Kidney epithelial cell (primary cell): Measurements from ENCODE around the gene THOC7. TPM values are rescaled to one million over a fixed set of nuclear protein-coding genes. Genes with fewer than 3 reads are reported as not detected.

Source experiments
- DNase-seq: peaks from one replicate; pipeline ENCODE4 v3.0.0-alpha.2; 2010; ENCODE audit warnings: low read depth
- H3K27me3 ChIP-seq: 2 replicates; pipeline ENCODE4 v1.6.0; 2011; ENCODE audit warnings: low read length; ENCODE audit not compliant: control insufficient read depth, insufficient read depth
- H3K36me3 ChIP-seq: 2 replicates; pipeline ENCODE4 v1.5.1; 2011; ENCODE audit warnings: low read length; ENCODE audit not compliant: control insufficient read depth, insufficient read depth
- H3K4me3 ChIP-seq: 2 replicates; pipeline ENCODE4 v1.5.1; 2011; ENCODE audit warnings: low read depth, mild to moderate bottlenecking, control low read depth, low read length
- CTCF ChIP-seq: IDR thresholded peaks from 2 replicates; pipeline ENCODE4 v1.5.1; 2011; ENCODE audit warnings: mild to moderate bottlenecking, moderate library complexity, low read length, control low read depth, inconsistent platforms; ENCODE audit not compliant: insufficient read depth, poor library complexity, severe bottlenecking
- total RNA-seq: library from RNA; depleted of rRNA; stranded (reverse); fragments of >200 nt; gene quantifications from 2 replicates; pipeline ENCODE4 v1.2.3, GENCODE V29; 2015

The THOC7 gene
- total RNA-seq, 1 donor from 2014 or later, result 66.7 TPM

GRCh38 chr3:63795438-63795837 is 68.2 kb downstream of the THOC7 start:
- DNase-seq, result no peak
- no peak for TF ChIP-seq CTCF
- Histone ChIP-seq H3K27me3 (no peaks in the 10 kb centered on the region), H3K36me3 (no peaks in the 10 kb centered on the region), H3K4me3 (no peak overlapping the region)

GRCh38 chr3:63791974-63792373 is 71.6 kb downstream of the THOC7 start:
- Histone ChIP-seq H3K36me3 (no peaks in the 10 kb centered on the region), H3K27me3 (no peaks in the 10 kb centered on the region), H3K4me3 (no peak overlapping the region)
- TF ChIP-seq CTCF, result peak; percentile 49
- DNase-seq, result no peak

Other genes with a start within 250 kb of the THOC7 start
- gene SNTN, start 211.1 kb downstream of the THOC7 start, total RNA-seq, result not detected in 2 replicates
- gene C3orf49, start 44.5 kb downstream of the THOC7 start, total RNA-seq, result not detected in 2 replicates
- 12.3 TPM in 2 replicates for gene ATXN7, start 62 bp upstream of the THOC7 start, total RNA-seq
- not detected in 2 replicates for gene SCAANT1, start 48.6 kb upstream of the THOC7 start, total RNA-seq
- 97.4 and 98.6 TPM in 2 replicates for gene PSMD6, start 159.7 kb upstream of the THOC7 start, total RNA-seq